Upper lobe of left lung (tissue), 4 donors: ENCODE data around the gene NPC1.

ENCODE experiments used
- POLR2A ChIP-seq, 4 donors: fragments of 450-650 bp; IDR thresholded peaks; one replicate each; pipeline ENCODE4 v1.5.1; 2016 to 2017; ENCODE audit warnings: antibody characterized with exemption in 4 of 4, mild to moderate bottlenecking in 2 of 4
- TF ChIP-seq, protein P1 (sequence below), 6 experiments: fragments of 450-650 bp in 4 of 6; fragments of 200-600 bp in 2 of 6; sonication (generic) in 2 of 6; IDR thresholded peaks; one replicate each; pipeline ENCODE4 v1.5.1; 2016 to 2019; ENCODE audit warnings: antibody characterized with exemption in 6 of 6

DNA sequence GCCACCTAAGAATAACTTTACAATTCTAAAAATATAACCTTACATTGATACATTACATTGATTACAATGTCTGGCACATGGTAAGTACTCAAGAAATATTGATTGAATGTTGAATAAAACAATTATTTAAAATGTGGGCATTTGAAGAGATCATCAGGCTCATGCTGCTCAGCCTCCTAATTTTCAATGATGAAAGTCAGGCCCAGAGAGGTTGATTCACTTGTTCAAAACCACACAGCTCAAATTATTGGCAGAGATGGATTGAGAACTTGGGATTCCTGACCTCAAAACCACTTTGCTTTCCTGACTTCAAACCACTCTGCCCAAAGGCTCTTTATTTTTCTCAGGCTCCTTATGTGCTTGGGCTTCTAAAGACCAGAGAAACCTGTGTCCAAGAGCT, 41.7 kb upstream of the NPC1 start:
- TF ChIP-seq, protein P1, sequence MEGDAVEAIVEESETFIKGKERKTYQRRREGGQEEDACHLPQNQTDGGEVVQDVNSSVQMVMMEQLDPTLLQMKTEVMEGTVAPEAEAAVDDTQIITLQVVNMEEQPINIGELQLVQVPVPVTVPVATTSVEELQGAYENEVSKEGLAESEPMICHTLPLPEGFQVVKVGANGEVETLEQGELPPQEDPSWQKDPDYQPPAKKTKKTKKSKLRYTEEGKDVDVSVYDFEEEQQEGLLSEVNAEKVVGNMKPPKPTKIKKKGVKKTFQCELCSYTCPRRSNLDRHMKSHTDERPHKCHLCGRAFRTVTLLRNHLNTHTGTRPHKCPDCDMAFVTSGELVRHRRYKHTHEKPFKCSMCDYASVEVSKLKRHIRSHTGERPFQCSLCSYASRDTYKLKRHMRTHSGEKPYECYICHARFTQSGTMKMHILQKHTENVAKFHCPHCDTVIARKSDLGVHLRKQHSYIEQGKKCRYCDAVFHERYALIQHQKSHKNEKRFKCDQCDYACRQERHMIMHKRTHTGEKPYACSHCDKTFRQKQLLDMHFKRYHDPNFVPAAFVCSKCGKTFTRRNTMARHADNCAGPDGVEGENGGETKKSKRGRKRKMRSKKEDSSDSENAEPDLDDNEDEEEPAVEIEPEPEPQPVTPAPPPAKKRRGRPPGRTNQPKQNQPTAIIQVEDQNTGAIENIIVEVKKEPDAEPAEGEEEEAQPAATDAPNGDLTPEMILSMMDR (IDR thresholded peaks at IDR 0.05): no peak
- no peak for TF ChIP-seq POLR2A (IDR thresholded peaks at IDR 0.05)
